Measurements from ENCODE around the gene COL4A6. TPM values are rescaled to one million over a fixed set of nuclear protein-coding genes. Genes with fewer than 3 reads are reported as not detected.

Gene COL4A6
- polyA plus RNA-seq, 1 donor from 2014 or later, result 1.6 TPM

GRCh38 chrX:108216405-108216804 is 221.8 kb downstream of the COL4A6 start:
- Histone ChIP-seq H4K20me1 (ENCODE audit: insufficient read depth) (no peaks in the 10 kb centered on the region), H3K9me3 (ENCODE audit: low read length) (no peaks in the 10 kb centered on the region), H3F3A (ENCODE audit: insufficient read depth, low read length, poor library complexity, severe bottlenecking) (no peaks in the 10 kb centered on the region), H3K27ac (ENCODE audit: low read length) (no peak overlapping the region), H3K4me2 (ENCODE audit: low read length) (no peak overlapping the region), H2AFZ (ENCODE audit: low read depth, low read length) (no peak overlapping the region), H3K9me2 (ENCODE audit: insufficient read depth, low read length) (no peaks in the 10 kb centered on the region), H3K79me2 (replicated peaks; ENCODE audit: insufficient read depth, low read length) (no peaks in the 10 kb centered on the region), H3K36me3 (ENCODE audit: insufficient read depth, low read length) (no peaks in the 10 kb centered on the region), H3K27me3 (ENCODE audit: insufficient read depth, low read depth, low read length) (no peaks in the 10 kb centered on the region), H3K4me3 (ENCODE audit: low read length) (no peak overlapping the region), H3K9ac (ENCODE audit: low read length) (no peak overlapping the region)
- TF ChIP-seq EZH2 (IDR thresholded peaks at IDR 0.05; ENCODE audit: borderline replicate concordance, insufficient read depth, low read length, poor library complexity, severe bottlenecking) (no peak), CTCF (IDR thresholded peaks at IDR 0.05; ENCODE audit: poor library complexity, severe bottlenecking) (no peak), EP300 (conservative IDR thresholded peaks at IDR 0.05; ENCODE audit: poor library complexity, severe bottlenecking) (no peak)

GRCh38 chrX:108211301-108211700 is 226.9 kb downstream of the COL4A6 start:
- no peaks in the 10 kb centered on the region for H3K27me3 ChIP-seq (ENCODE audit: insufficient read depth, low read depth, low read length)
- no peaks in the 10 kb centered on the region for H4K20me1 ChIP-seq (ENCODE audit: insufficient read depth)
- TF ChIP-seq SMC3 (conservative IDR thresholded peaks at IDR 0.05; ENCODE audit: poor library complexity) (no peak), CTCF (IDR thresholded peaks at IDR 0.05; ENCODE audit: poor library complexity, severe bottlenecking) (no peak), RAD21 (conservative IDR thresholded peaks at IDR 0.05) (no peak), EP300 (conservative IDR thresholded peaks at IDR 0.05; ENCODE audit: poor library complexity, severe bottlenecking) (no peak), EZH2 (IDR thresholded peaks at IDR 0.05; ENCODE audit: borderline replicate concordance, insufficient read depth, low read length, poor library complexity, severe bottlenecking) (no peak), MXI1 (conservative IDR thresholded peaks at IDR 0.05; ENCODE audit: poor library complexity, severe bottlenecking) (no peak), POLR2AphosphoS5 (IDR thresholded peaks at IDR 0.05) (no peak), TAF1 (IDR thresholded peaks at IDR 0.05; ENCODE audit: low read depth) (no peak), REST (IDR thresholded peaks at IDR 0.05; ENCODE audit: borderline replicate concordance) (no peak)

More at GRCh38 chrX:108211301-108211700, 226.9 kb downstream of the COL4A6 start:
- H3K27ac ChIP-seq (ENCODE audit: low read length), result no peak overlapping the region
- H3K79me2 ChIP-seq (replicated peaks; ENCODE audit: insufficient read depth, low read length), result no peaks in the 10 kb centered on the region
- no peak overlapping the region for H3K9ac ChIP-seq (ENCODE audit: low read length)
- H3K9me2 ChIP-seq (ENCODE audit: insufficient read depth, low read length), result no peaks in the 10 kb centered on the region
- no peak overlapping the region for H2AFZ ChIP-seq (ENCODE audit: low read depth, low read length)
- no peak overlapping the region for H3K4me2 ChIP-seq (ENCODE audit: low read length)
- H3F3A ChIP-seq (ENCODE audit: insufficient read depth, low read length, poor library complexity, severe bottlenecking), result no peaks in the 10 kb centered on the region
- H3K9me3 ChIP-seq (ENCODE audit: low read length), result no peaks in the 10 kb centered on the region
- no peak overlapping the region for H3K4me3 ChIP-seq (ENCODE audit: low read length)
- H3K36me3 ChIP-seq (ENCODE audit: insufficient read depth, low read length), result no peaks in the 10 kb centered on the region

Measured in neural cell (in vitro differentiated cells).